Lung (tissue), 12 donors: ENCODE results near the gene UBAP2. TPM values are rescaled to one million over a fixed set of nuclear protein-coding genes. Genes with fewer than 3 reads are reported as not detected.
"Not testable (repeated sequence)": the region's sequence is repeated elsewhere in the genome, so short reads cannot be mapped to it uniquely, and the experiment has no call there.

Experiments
- ATAC-seq: fragments of 200-7000 bp; cut with Tn5 transposase; one replicate; pipeline ENCODE4 v1.9.1; 2020; ENCODE audit warnings: moderate number of reproducible peaks; ENCODE audit not compliant: insufficient read depth, low FRiP score
- DNase-seq, 3 donors: peaks; one replicate each; pipeline ENCODE4 v3.0.0-alpha.2; 2013 to 2017
- H3K27ac ChIP-seq, 2 donors: one replicate each; pipeline ENCODE4 v1.5.1; 2013; ENCODE audit warnings: mild to moderate bottlenecking in 2 of 2, moderate library complexity in 2 of 2, control low read depth in 1 of 2, inconsistent platforms in 1 of 2, low read depth in 1 of 2, low read length in 1 of 2
- H3K27me3 ChIP-seq, 3 donors: one replicate each; pipeline ENCODE4 v1.5.1; 2013; ENCODE audit warnings: low read length in 2 of 3; ENCODE audit not compliant: control insufficient read depth in 3 of 3, insufficient read depth in 3 of 3
- H3K36me3 ChIP-seq, 4 donors: one replicate each; pipeline ENCODE4 v1.5.1; 2013; ENCODE audit warnings: low read length in 4 of 4, mild to moderate bottlenecking in 1 of 4, moderate library complexity in 1 of 4; ENCODE audit not compliant: control insufficient read depth in 4 of 4, insufficient read depth in 4 of 4
- H3K4me1 ChIP-seq, 5 donors: one replicate each; pipeline ENCODE4 v1.5.1; 2013; ENCODE audit warnings: low read length in 5 of 5, mild to moderate bottlenecking in 2 of 5, moderate library complexity in 1 of 5; ENCODE audit not compliant: control insufficient read depth in 5 of 5, insufficient read depth in 5 of 5
- H3K4me3 ChIP-seq: one replicate; pipeline ENCODE4 v1.5.1; 2013; ENCODE audit warnings: mild to moderate bottlenecking, control low read depth, moderate library complexity
- H3K9ac ChIP-seq, 2 donors: one replicate each; pipeline ENCODE4 v1.5.1; 2013; ENCODE audit warnings: low read length in 2 of 2, control low read depth in 1 of 2; ENCODE audit not compliant: insufficient read depth in 1 of 2
- H3K9me3 ChIP-seq, 4 donors: one replicate each; pipeline ENCODE4 v1.5.1; 2013; ENCODE audit warnings: low read length in 3 of 4, mild to moderate bottlenecking in 1 of 4, moderate library complexity in 1 of 4; ENCODE audit not compliant: control insufficient read depth in 4 of 4, insufficient read depth in 3 of 4
- CTCF ChIP-seq: IDR thresholded peaks from 2 replicates; pipeline ENCODE4 v1.5.1; 2012; ENCODE audit warnings: mild to moderate bottlenecking; ENCODE audit errors: control extremely low read depth, extremely low read depth
- WGBS, 2 donors: extraction: QIAGEN DNeasy Blood & Tissue Kit; methylation state at CpG; one replicate each; pipeline ENCODE4 v1.1.7; 2013; 5-methylcytosine and 5-hydroxymethylcytosine counted together
- polyA plus RNA-seq, 2 donors: library from polyadenylated mRNA; stranded (reverse); fragments of 200-250 nt; gene quantifications; one replicate each; pipeline ENCODE4 v1.2.1, GENCODE V29; 2013
- total RNA-seq, 2 donors: library from RNA; depleted of rRNA in 1 of 2; stranded (reverse); fragments of >200 nt in 1 of 2; gene quantifications; one replicate each; pipeline ENCODE4 v1.2.1, GENCODE V29; 2014 to 2021
- donor health status: control.
- donor health status: control.
- donor health status: Bipolar disorder and iron deficiency.
- donor health status: healthy.
- donor health status: DM: yes; HTN: yes; CAD: no.

Gene UBAP2
- total and polyA plus RNA-seq, 4 donors, result 12.6 to 45.4 (median 21.3) TPM

GRCh38 chr9:34046784-34047379, 1.8 kb downstream of the UBAP2 start:
- Histone ChIP-seq H3K4me3 (no peak overlapping the region), H3K9ac (peak overlapping the region in 1 of 2 donors; percentile 49), H3K36me3 (no peaks in the 10 kb centered on the region), H3K9me3 (no peaks in the 10 kb centered on the region), H3K4me1 (peaks cover 0 to 24% (median 10%) of the 10 kb centered on the region in 5 donors), H3K27ac (peak overlapping the region in 1 of 2 donors; percentile 32), H3K27me3 (no peaks in the 10 kb centered on the region)
- no peak for TF ChIP-seq CTCF
- ATAC-seq, result no peak
- peak in 1 of 3 donors; percentile 21 for DNase-seq
- 33 to 57% methylated on average over 5 of the region's 5 CpGs for WGBS, 2 donors

- no peak for ATAC-seq
- DNase-seq, result no peak
- no peaks in the 10 kb centered on the region for H3K36me3 ChIP-seq
- no peak for TF ChIP-seq CTCF
- H3K4me3 ChIP-seq, result no peak overlapping the region
- 78 to 80% methylated on average over 3 of the region's 3 CpGs for WGBS, 2 donors
- H3K27me3 ChIP-seq, result no peaks in the 10 kb centered on the region
- H3K27ac ChIP-seq, result no peak overlapping the region
- H3K4me1 ChIP-seq, result peaks cover 0 to 24% (median 10%) of the 10 kb centered on the region in 5 donors
- H3K9me3 ChIP-seq, result no peaks in the 10 kb centered on the region
- H3K9ac ChIP-seq, result no peak overlapping the region
These were observed 2.8 kb downstream of the UBAP2 start for GRCh38 chr9:34045903-34046302.

- not testable (repeated sequence) for H3K4me3 ChIP-seq, DNase-seq, H3K27ac ChIP-seq, ATAC-seq, H3K9ac ChIP-seq, H3K27me3 ChIP-seq, H3K4me1 ChIP-seq, H3K36me3 ChIP-seq, H3K9me3 ChIP-seq
- WGBS, 2 donors, result 93 to 94% methylated on average over 10 of the region's 10 CpGs
These were observed 6.6 kb downstream of the UBAP2 start for GRCh38 chr9:34042074-34042473.

- ATAC-seq, H3K9me3 ChIP-seq, DNase-seq, H3K36me3 ChIP-seq, H3K4me3 ChIP-seq, H3K27ac ChIP-seq, H3K9ac ChIP-seq, H3K27me3 ChIP-seq, H3K4me1 ChIP-seq: not testable (repeated sequence)
- WGBS, 2 donors, result 95 to 97% methylated on average over 33 to 37 of the region's 37 CpGs
These were observed 9.8 kb downstream of the UBAP2 start for GRCh38 chr9:34038851-34039250.
